Measurements from ENCODE around the gene LTF.
"Not testable (repeated sequence)": the region's sequence is repeated elsewhere in the genome, so short reads cannot be mapped to it uniquely, and the experiment has no call there.

Gene LTF

GRCh38 chr3:46435081-46435726 lies 29.5 kb downstream of the LTF start:
- no peak for DNase-seq

GRCh38 chr3:46433841-46434240 lies 30.9 kb downstream of the LTF start:
- DNase-seq: no peak

- DNase-seq: not testable (repeated sequence)
Observed at GRCh38 chr3:46433118-46433517, 31.6 kb downstream of the LTF start.

GRCh38 chr3:46431905-46432304 lies 32.8 kb downstream of the LTF start:
- DNase-seq: not testable (repeated sequence)

- not testable (repeated sequence) for DNase-seq
Observed at GRCh38 chr3:46430879-46431278, 33.8 kb downstream of the LTF start.

GRCh38 chr3:46429671-46430070 lies 35.0 kb downstream of the LTF start:
- no peak for DNase-seq

GRCh38 chr3:46429250-46429649 lies 35.5 kb downstream of the LTF start:
- no peak for DNase-seq

GRCh38 chr3:46427916-46428833 lies 36.5 kb downstream of the LTF start:
- no peak for DNase-seq

GRCh38 chr3:46427404-46427803 lies 37.3 kb downstream of the LTF start:
- not testable (repeated sequence) for DNase-seq

GRCh38 chr3:46426476-46426875 lies 38.2 kb downstream of the LTF start:
- not testable (repeated sequence) for DNase-seq

GRCh38 chr3:46423588-46423987 lies 41.1 kb downstream of the LTF start:
- DNase-seq: no peak

GRCh38 chr3:46422617-46423016 lies 42.1 kb downstream of the LTF start:
- no peak for DNase-seq

GRCh38 chr3:46420931-46421330 lies 43.8 kb downstream of the LTF start:
- no peak for DNase-seq

GRCh38 chr3:46419816-46420215 lies 44.9 kb downstream of the LTF start:
- DNase-seq: no peak

- DNase-seq: no peak
Observed at GRCh38 chr3:46417841-46418611, 46.7 kb downstream of the LTF start.

- no peak for DNase-seq
Observed at GRCh38 chr3:46416811-46417510, 47.7 kb downstream of the LTF start.

- no peak for DNase-seq
Observed at GRCh38 chr3:46416125-46416810, 48.4 kb downstream of the LTF start.

GRCh38 chr3:46414739-46415138 lies 50.0 kb downstream of the LTF start:
- no peak for DNase-seq

GRCh38 chr3:46413951-46414350 lies 50.8 kb downstream of the LTF start:
- no peak for DNase-seq

GRCh38 chr3:46412786-46413298 lies 51.9 kb downstream of the LTF start:
- no peak for DNase-seq

- no peak for DNase-seq
Observed at GRCh38 chr3:46411271-46411670, 53.4 kb downstream of the LTF start.

- no peak for DNase-seq
Observed at GRCh38 chr3:46410669-46411068, 54.0 kb downstream of the LTF start.
